GM21723 (cell line): ENCODE results near the gene RASSF3.
A peak's percentile ranks its signal among the peaks of the same experiment; 100 is the strongest.
"Not testable (repeated sequence)": the region's sequence is repeated elsewhere in the genome, so short reads cannot be mapped to it uniquely, and the experiment has no call there.

ENCODE experiments used
- ATAC-seq: cut with Tn5 transposase; IDR thresholded peaks from one replicate; pipeline ENCODE4 v1.9.1; 2021; ENCODE audit warnings: mild to moderate bottlenecking, moderate library complexity; ENCODE audit not compliant: unreplicated experiment

The RASSF3 gene

GRCh38 chr12:64688715-64689114 lies 78.4 kb downstream of the RASSF3 start:
- no peak for ATAC-seq

DNA sequence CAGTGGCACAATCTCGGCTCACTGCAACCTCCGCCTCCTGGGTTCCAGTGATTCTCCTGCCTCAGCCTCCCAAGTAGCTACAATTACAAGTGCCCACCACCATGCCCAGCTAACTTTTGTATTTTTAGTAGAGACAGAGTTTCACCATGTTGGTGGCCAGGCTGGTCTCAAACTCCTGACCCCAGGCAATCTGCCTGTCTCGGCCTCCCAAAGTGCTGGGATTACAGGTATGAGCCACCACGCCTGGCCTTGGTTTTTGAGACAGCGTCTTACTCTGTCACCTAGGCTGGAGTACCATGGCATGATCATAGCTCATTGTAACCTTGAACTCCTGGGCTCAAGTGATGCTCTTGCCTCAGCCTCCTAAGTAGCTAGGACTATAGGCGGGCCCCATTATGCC lies 79.9 kb downstream of the RASSF3 start:
- not testable (repeated sequence) for ATAC-seq

DNA sequence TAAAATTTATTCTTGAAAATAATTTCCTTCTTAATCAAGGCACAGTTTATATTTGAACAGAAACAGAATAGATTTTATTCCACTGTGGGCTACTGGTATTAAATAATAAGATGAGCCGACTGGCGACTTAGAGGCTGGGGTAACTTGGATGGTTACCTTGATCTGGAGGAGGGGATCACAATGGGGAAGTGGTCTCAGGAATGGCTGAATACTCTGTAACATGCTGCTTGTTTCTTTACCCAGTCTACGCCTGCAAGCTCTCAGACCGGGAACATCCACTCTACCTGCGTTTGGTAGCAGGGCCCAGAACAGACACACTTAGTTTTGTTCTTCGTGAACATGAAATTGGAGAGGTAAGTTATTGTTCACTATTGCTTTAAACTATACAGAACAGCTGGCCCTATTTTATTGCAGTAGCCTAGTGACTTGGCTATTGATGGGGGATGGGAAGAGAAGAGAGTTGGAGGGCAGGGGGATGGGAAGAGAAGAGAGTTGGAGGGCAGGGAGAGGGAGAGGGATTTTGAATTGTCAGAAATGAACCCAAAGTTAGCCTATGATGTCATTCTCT lies 81.0 kb downstream of the RASSF3 start:
- ATAC-seq, result no peak

- no peak for ATAC-seq
Measured at GRCh38 chr12:64691795-64692583, 81.7 kb downstream of the RASSF3 start.

- no peak for ATAC-seq
Measured at GRCh38 chr12:64694130-64695040, 84.1 kb downstream of the RASSF3 start.

DNA sequence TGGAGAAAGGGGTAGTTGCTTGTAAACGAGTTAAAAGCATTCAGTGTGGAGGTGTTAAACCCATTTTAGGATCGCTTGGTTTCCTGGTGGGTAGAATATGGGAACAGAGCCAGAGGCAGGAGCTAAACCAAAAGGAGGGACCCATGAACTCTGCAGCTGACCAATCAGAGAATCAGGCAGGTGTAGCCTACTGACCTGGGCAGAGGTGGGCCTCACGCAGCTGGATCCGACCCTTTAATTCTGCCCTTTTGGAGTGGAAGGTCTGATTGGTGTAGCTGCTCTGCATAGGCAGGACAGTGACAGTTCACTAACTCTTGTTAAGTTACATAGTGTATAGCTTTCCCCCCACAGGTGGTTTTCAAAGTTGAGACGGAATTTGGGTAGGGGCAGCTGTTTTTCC lies 85.3 kb downstream of the RASSF3 start:
- ATAC-seq, result no peak

GRCh38 chr12:64696080-64696741 lies 85.9 kb downstream of the RASSF3 start:
- no peak for ATAC-seq

- no peak for ATAC-seq
Measured at GRCh38 chr12:64699504-64700115, 89.3 kb downstream of the RASSF3 start.

GRCh38 chr12:64700532-64700931 lies 90.2 kb downstream of the RASSF3 start:
- no peak for ATAC-seq

- no peak for ATAC-seq
Measured at GRCh38 chr12:64701283-64701682, 91.0 kb downstream of the RASSF3 start.

DNA sequence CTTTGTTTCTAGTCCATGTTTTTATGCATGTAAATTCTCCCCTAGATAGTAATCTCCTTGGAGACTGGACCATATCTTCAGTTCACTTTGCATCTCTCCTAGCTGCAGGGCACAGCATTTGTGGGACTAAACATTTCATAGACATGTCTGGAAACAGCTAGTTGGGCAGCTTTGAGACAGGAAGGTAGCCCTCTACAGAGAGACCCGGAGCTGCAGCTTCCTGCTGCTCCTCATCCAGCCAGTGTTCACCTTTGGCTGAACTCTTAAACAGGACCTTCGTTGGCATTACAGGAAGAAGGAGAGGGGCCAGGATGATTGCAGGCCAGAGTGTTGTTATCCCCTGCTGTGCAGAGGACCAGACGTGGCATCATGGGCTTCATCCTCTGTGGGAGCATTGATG lies 96.0 kb downstream of the RASSF3 start:
- no peak for ATAC-seq

GRCh38 chr12:64706857-64707256 lies 96.6 kb downstream of the RASSF3 start:
- ATAC-seq, result no peak

- no peak for ATAC-seq
Measured at GRCh38 chr12:64707362-64707761, 97.1 kb downstream of the RASSF3 start.

- no peak for ATAC-seq
Measured at GRCh38 chr12:64707926-64708325, 97.6 kb downstream of the RASSF3 start.

DNA sequence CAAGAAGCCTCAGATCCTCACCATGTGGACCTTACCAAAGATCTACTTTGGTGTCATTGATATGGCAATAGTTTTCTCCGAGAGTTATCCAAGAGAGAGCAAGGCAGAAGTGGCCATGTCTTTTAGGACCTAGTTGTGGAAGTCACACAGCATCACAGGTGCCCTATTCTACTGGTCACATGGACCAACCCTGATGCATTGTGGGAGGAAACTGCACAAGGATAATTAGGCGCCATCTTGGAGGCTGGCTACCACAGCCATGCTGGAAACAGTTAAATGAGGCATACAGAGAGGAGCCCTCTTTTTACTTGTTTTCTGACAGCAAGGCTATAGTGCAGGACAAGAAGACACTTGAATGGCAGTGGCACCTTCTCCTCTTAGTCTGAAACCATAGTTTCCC lies 99.1 kb downstream of the RASSF3 start:
- no peak for ATAC-seq

GRCh38 chr12:64713376-64713775 lies 103.1 kb downstream of the RASSF3 start:
- ATAC-seq, result no peak

GRCh38 chr12:64714551-64714968 lies 104.3 kb downstream of the RASSF3 start:
- ATAC-seq, result peak; percentile 71

DNA sequence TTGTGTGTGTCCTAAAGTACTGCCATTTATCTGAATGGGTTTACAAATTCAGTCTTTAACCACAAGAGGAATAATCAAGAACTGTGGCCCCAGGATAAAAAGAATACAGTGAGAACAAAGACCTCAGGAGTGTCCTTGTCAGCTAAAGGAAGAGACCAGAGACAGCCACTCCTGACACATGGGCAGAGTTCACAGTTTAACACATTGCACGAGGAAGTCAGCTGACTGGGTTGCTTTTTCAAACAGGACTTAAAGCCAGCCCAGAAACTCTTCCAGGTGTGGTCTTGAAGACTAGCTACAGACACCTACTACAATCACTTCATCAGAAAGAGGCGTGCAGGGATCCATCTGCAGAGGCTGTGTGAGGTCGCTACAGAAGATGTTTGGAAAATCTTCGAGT lies 106.1 kb downstream of the RASSF3 start:
- no peak for ATAC-seq

- no peak for ATAC-seq
Measured at GRCh38 chr12:64716839-64717455, 106.7 kb downstream of the RASSF3 start.

GRCh38 chr12:64718649-64719048 lies 108.4 kb downstream of the RASSF3 start:
- ATAC-seq, result no peak
